H1 (cell line): Measurements from ENCODE around the gene AURKAIP1. TPM values are rescaled to one million over a fixed set of nuclear protein-coding genes. Genes with fewer than 3 reads are reported as not detected.

Source experiments
- CTCF ChIA-PET: fragments of 300-600 bp; sonication (Branson Sonifier 250); formaldehyde crosslinking; loops from one replicate; lab custom pipeline; 2021; ENCODE audit not compliant: partially characterized antibody; lab: Charles Lee
- POLR2A ChIA-PET: fragments of 300-600 bp; sonication (Branson Sonifier 250); formaldehyde crosslinking; loops from one replicate; lab custom pipeline; 2021; ENCODE audit warnings: inconsistent platforms; ENCODE audit not compliant: partially characterized antibody; lab: Charles Lee
- DNase-seq, 2 experiments: peaks; one replicate each; pipeline versions ENCODE4 v3.0.0 to v3.0.0-alpha.2; 2010 to 2022; ENCODE audit warnings: low spot score in 2 of 2, low read depth in 1 of 2, mixed read lengths in 1 of 2
- FAIRE-seq: peaks from 2 replicates; lab custom pipeline; 2011; peaks lifted over from hg19 to GRCh38; lab: Jason Lieb, UNC
- H2AFZ ChIP-seq: 2 replicates; pipeline ENCODE4 v1.8.1; 2012; ENCODE audit warnings: low read length, inconsistent platforms
- H2AK5ac ChIP-seq: 2 replicates; pipeline ENCODE4 v1.6.1; 2013; ENCODE audit warnings: low read depth, low read length
- H2BK120ac ChIP-seq: replicated peaks from 2 replicates; pipeline ENCODE3; 2013; ENCODE audit warnings: low read depth, low read length, inconsistent platforms
- H2BK12ac ChIP-seq: 2 replicates; pipeline ENCODE4 v1.6.1; 2013; ENCODE audit warnings: low read depth, low read length
- H2BK15ac ChIP-seq: 2 replicates; pipeline ENCODE4 v1.6.1; 2013; ENCODE audit warnings: low read length
- H2BK20ac ChIP-seq: 2 replicates; pipeline ENCODE4 v1.6.1; 2013; ENCODE audit warnings: low read length
- H2BK5ac ChIP-seq: 2 replicates; pipeline ENCODE4 v1.6.1; 2013; ENCODE audit warnings: low read depth, low read length
- H3K14ac ChIP-seq: 2 replicates; pipeline ENCODE4 v1.6.1; 2013; ENCODE audit warnings: inconsistent platforms; ENCODE audit not compliant: insufficient read length
- H3K18ac ChIP-seq: 2 replicates; pipeline ENCODE4 v1.6.1; 2013; ENCODE audit warnings: low read length; ENCODE audit errors: extremely low read depth
- H3K23ac ChIP-seq: 2 replicates; pipeline ENCODE4 v1.6.1; 2013; ENCODE audit warnings: inconsistent platforms; ENCODE audit not compliant: insufficient read length
- H3K23me2 ChIP-seq: 2 replicates; pipeline ENCODE4 v1.6.1; 2013; ENCODE audit warnings: low read depth, low read length
- H3K27ac ChIP-seq: 2 replicates; pipeline ENCODE4 v1.6.1; 2011; ENCODE audit warnings: low read depth, low read length, inconsistent platforms
- H3K27me3 ChIP-seq, 4 experiments: replicated peaks in 1 of 4; 1 replicate in 1 of 4; 2 replicates in 3 of 4; pipeline versions ENCODE4 v1.6.1 to v1.8.1; 2011 to 2013; ENCODE audit warnings: low read length in 3 of 4, mild to moderate bottlenecking in 3 of 4, inconsistent platforms in 2 of 4, mixed read lengths in 2 of 4, moderate library complexity in 1 of 4; ENCODE audit not compliant: control insufficient read depth in 3 of 4, insufficient read depth in 3 of 4; ENCODE audit errors: extremely low read depth in 1 of 4
- H3K36me3 ChIP-seq, 4 experiments: 2 replicates each; pipeline versions ENCODE4 v1.6.1 to v1.8.1; 2011 to 2013; ENCODE audit warnings: mild to moderate bottlenecking in 4 of 4, low read length in 3 of 4, moderate library complexity in 2 of 4, control low read depth in 1 of 4, inconsistent platforms in 1 of 4; ENCODE audit not compliant: insufficient read depth in 4 of 4, control insufficient read depth in 2 of 4
- H3K4ac ChIP-seq: replicated peaks from 2 replicates; pipeline ENCODE3; 2013; ENCODE audit warnings: low read length, low read depth, mixed read lengths, inconsistent platforms; ENCODE audit not compliant: insufficient read length
- H3K4me1 ChIP-seq, 4 experiments: replicated peaks in 1 of 4; 1 replicate in 1 of 4; 2 replicates in 3 of 4; pipeline versions ENCODE4 v1.6.1 to v1.8.1; 2011 to 2013; ENCODE audit warnings: low read length in 3 of 4, inconsistent platforms in 2 of 4, mixed read lengths in 1 of 4; ENCODE audit not compliant: insufficient read depth in 4 of 4, control insufficient read depth in 3 of 4
- H3K4me2 ChIP-seq, 2 experiments: 2 replicates each; pipeline versions ENCODE4 v1.6.1 to v1.8.1; 2011 to 2013; ENCODE audit warnings: low read depth in 2 of 2, low read length in 2 of 2, control low read depth in 1 of 2, inconsistent platforms in 1 of 2, mild to moderate bottlenecking in 1 of 2; ENCODE audit not compliant: insufficient read depth in 1 of 2
- H3K4me3 ChIP-seq, 4 experiments: fragments of 200-600, 300-600 bp in 1 of 4; sonication (generic), shearing (Covaris generic), sonication (Bioruptor Twin) in 1 of 4; 2 replicates each; pipeline versions ENCODE4 v1.5.1 to v1.8.1; 2011 to 2016; ENCODE audit warnings: low read length in 4 of 4, low read depth in 3 of 4, control low read depth in 2 of 4, inconsistent platforms in 2 of 4, mild to moderate bottlenecking in 2 of 4, mixed read lengths in 1 of 4, moderate library complexity in 1 of 4; ENCODE audit not compliant: insufficient read depth in 2 of 4; ENCODE audit errors: extremely low read depth in 1 of 4
- H3K56ac ChIP-seq: replicated peaks from 2 replicates; pipeline ENCODE3; 2013; ENCODE audit warnings: low read depth, mild to moderate bottlenecking, mixed read lengths, low read length, inconsistent platforms; ENCODE audit not compliant: insufficient read length
- H3K79me1 ChIP-seq: 2 replicates; pipeline ENCODE4 v1.6.1; 2013; ENCODE audit warnings: low read depth, low read length, control low read depth
- H3K79me2 ChIP-seq, 2 experiments: 2 replicates each; pipeline versions ENCODE4 v1.6.1 to v1.8.1; 2012 to 2013; ENCODE audit warnings: low read length in 2 of 2, mild to moderate bottlenecking in 2 of 2, inconsistent platforms in 1 of 2; ENCODE audit not compliant: insufficient read depth in 2 of 2, control insufficient read depth in 1 of 2
- H3K9ac ChIP-seq, 4 experiments: replicated peaks in 1 of 4; 1 replicate in 1 of 4; 2 replicates in 3 of 4; pipeline versions ENCODE4 v1.6.1 to v1.8.1; 2011 to 2013; ENCODE audit warnings: low read depth in 3 of 4, low read length in 3 of 4, control low read depth in 2 of 4, mild to moderate bottlenecking in 2 of 4, moderate library complexity in 2 of 4, inconsistent platforms in 1 of 4; ENCODE audit errors: extremely low read depth in 1 of 4
- H3K9me3 ChIP-seq, 2 experiments: 2 replicates each; pipeline versions ENCODE4 v1.6.1 to v1.8.1; 2012 to 2013; ENCODE audit warnings: mild to moderate bottlenecking in 2 of 2, moderate library complexity in 2 of 2, control low read depth in 1 of 2, inconsistent platforms in 1 of 2, low read depth in 1 of 2, low read length in 1 of 2, mixed read lengths in 1 of 2; ENCODE audit not compliant: insufficient read depth in 2 of 2
- H4K20me1 ChIP-seq, 2 experiments: replicated peaks in 1 of 2; 2 replicates each; pipeline versions ENCODE3 to v1.8.1; 2011 to 2013; ENCODE audit warnings: inconsistent platforms in 2 of 2, low read length in 2 of 2, mild to moderate bottlenecking in 1 of 2; ENCODE audit not compliant: insufficient read depth in 2 of 2, control insufficient read depth in 1 of 2
- H4K5ac ChIP-seq: 2 replicates; pipeline ENCODE4 v1.6.1; 2013; ENCODE audit warnings: low read length, low read depth, mixed read lengths, inconsistent platforms; ENCODE audit not compliant: insufficient read length
- H4K8ac ChIP-seq: 2 replicates; pipeline ENCODE4 v1.8.0; 2013; ENCODE audit warnings: mild to moderate bottlenecking, moderate library complexity, low read length, inconsistent platforms; ENCODE audit not compliant: insufficient read depth; ENCODE audit errors: extremely low read depth
- H4K91ac ChIP-seq: replicated peaks from 2 replicates; pipeline ENCODE3; 2013; ENCODE audit warnings: low read length, mixed read lengths, inconsistent platforms; ENCODE audit not compliant: insufficient read length
- ASH2L ChIP-seq: fragments of 200-600, 300-600 bp; sonication (generic); IDR thresholded peaks from one replicate; pipeline ENCODE4 v1.7.1; 2017; ENCODE audit warnings: low read length
- CBX8 ChIP-seq: fragments of 300-800, 300-1000 bp; sonication (generic); IDR thresholded peaks from 2 replicates; pipeline ENCODE4 v1.7.1; 2016; ENCODE audit warnings: low read depth, low read length, borderline replicate concordance
- CHD2 ChIP-seq: IDR thresholded peaks from 2 replicates; pipeline ENCODE4 v1.6.1; 2012; ENCODE audit warnings: low read length, improper control_type of control experiment
- GABPA ChIP-seq: IDR thresholded peaks from 2 replicates; pipeline ENCODE4 v1.6.1; 2011; ENCODE audit warnings: mild to moderate bottlenecking, low read length, moderate library complexity, borderline replicate concordance; ENCODE audit not compliant: insufficient read depth
- JUND ChIP-seq: IDR thresholded peaks from 2 replicates; pipeline ENCODE4 v1.6.1; 2011; ENCODE audit warnings: mild to moderate bottlenecking, improper control_type of control experiment, low read length
- KDM1A ChIP-seq: fragments of 200-600, 300-600 bp; sonication (generic); IDR thresholded peaks from 2 replicates; pipeline ENCODE4 v1.7.1; 2016; ENCODE audit warnings: mild to moderate bottlenecking, low read length, borderline replicate concordance
- PHF8 ChIP-seq: fragments of 200-600 bp; sonication (generic); conservative IDR thresholded peaks from 2 replicates; pipeline ENCODE4 v1.7.1; 2012; ENCODE audit warnings: low read depth, mild to moderate bottlenecking, inconsistent platforms, low read length, moderate library complexity
- POLR2AphosphoS5 ChIP-seq: IDR thresholded peaks from 2 replicates; pipeline ENCODE4 v1.6.1; 2011; ENCODE audit warnings: low read depth, low read length
- SP1 ChIP-seq: IDR thresholded peaks from 2 replicates; pipeline ENCODE4 v1.6.1; 2011; ENCODE audit warnings: low read depth, low read length
- WGBS, 2 experiments: shearing (Covaris generic) in 1 of 2; methylation state at CpG; one replicate each; pipeline versions ENCODE4 v1.1.6 to v1.1.7; 2013 to 2015; ENCODE audit warnings: low lambda C conversion rate in 2 of 2, mixed read lengths in 2 of 2, inconsistent platforms in 1 of 2, low coverage in 1 of 2, missing lambda C conversion rate in 1 of 2; ENCODE audit not compliant: insufficient replicate concordance in 2 of 2, insufficient coverage in 1 of 2, insufficient read length in 1 of 2; ENCODE audit errors: extremely low coverage in 1 of 2, missing lambda C conversion rate in 1 of 2; 5-methylcytosine and 5-hydroxymethylcytosine counted together
- polyA plus RNA-seq, 7 experiments: library from polyadenylated mRNA; depleted of rRNA in 3 of 7; stranded (reverse) in 5 of 7; unstranded in 2 of 7; fragments of >200 nt in 5 of 7; fragments of 200-250 nt in 2 of 7; gene quantifications; 1 replicate in 5 of 7; 2 replicates in 1 of 7; 4 replicates in 1 of 7; pipeline versions ENCODE4 v1.2.1 to v1.2.3, GENCODE V29; 2011 to 2013; ENCODE audit warnings: missing spikeins in 2 of 7, mixed read lengths in 2 of 7
- total RNA-seq: library from RNA; stranded (reverse); fragmentation: NEBNext Ultra II Directional; extraction: Animal tissue kit (Norgen Biotek cat#: 25700); gene quantifications from 2 replicates; pipeline ENCODE4 v1.2.1, GENCODE V29; 2021
- TF ChIP-seq, protein P1 (sequence below): IDR thresholded peaks from 2 replicates; pipeline ENCODE4 v1.6.1; 2012; ENCODE audit warnings: inconsistent platforms
- TF ChIP-seq, protein P2 (sequence below): IDR thresholded peaks from 2 replicates; pipeline ENCODE4 v1.6.1; 2012; ENCODE audit warnings: inconsistent platforms

The AURKAIP1 gene
- total and polyA plus RNA-seq, 2 of the 8 experiments (the other 6 are each of a cell fraction or from before 2014, with no cell fraction given) = 87.8 to 194 TPM

DNA sequence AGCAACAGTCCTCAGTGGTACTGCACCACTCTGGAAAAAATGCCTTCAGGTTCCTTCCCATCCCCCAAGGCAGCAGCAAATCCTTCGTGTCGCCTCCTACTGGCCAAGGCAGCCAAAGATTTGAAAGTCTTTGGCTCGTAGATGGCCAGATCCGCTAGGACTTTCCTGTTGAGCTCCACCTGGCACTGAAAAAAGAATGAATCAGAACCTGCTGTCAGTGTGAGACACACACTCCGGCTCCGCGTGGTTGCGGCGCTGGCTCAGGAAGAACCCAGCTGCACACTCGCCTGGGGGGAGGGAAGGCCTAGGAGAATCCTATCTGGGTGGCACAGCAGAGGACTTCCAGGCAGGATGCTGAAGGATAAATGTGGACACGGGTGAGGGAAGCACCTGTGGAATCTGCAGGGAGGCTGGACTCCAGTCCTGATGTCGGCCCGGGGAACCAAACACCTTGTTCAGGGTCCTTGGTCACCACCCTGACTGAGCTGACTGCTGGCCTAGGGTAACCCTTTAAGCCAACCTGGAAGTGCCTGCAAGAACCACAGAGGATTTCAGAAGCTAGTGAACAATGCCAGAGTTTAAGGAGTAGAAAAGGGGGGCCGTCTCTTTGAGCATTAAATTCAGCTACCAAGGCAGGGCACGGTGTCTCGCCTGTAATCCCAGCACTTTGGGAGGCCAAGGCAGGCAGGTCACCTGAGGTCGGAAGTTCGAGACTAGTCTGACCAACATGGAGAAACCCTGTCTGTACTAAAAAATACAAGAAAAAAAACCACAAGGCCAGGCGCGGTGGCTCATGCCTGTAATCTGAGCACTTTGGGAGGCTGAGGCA is 27.3 kb upstream of the AURKAIP1 start:
- Histone ChIP-seq H3K27me3 (no peaks in the 10 kb centered on the region), H2BK120ac (no peak overlapping the region), H3K79me1 (peaks cover 22% of the 10 kb centered on the region), H4K8ac (peak overlapping the region; percentile 68; the same call in 1 of the 2 replicates), H3K4ac (no peak overlapping the region), H4K20me1 (peaks cover 11 to 26% of the 10 kb centered on the region in 2 experiments), H3K4me3 (no peak overlapping the region), H3K23me2 (peaks cover 22% of the 10 kb centered on the region), H2AFZ (no peak overlapping the region), H2BK20ac (no peak overlapping the region), H3K56ac (no peak overlapping the region), H2AK5ac (no peak overlapping the region), H2BK15ac (no peak overlapping the region), H3K18ac (no peak overlapping the region), H3K14ac (no peak overlapping the region), H3K9ac (no peak overlapping the region), H2BK5ac (no peak overlapping the region), H4K91ac (no peak overlapping the region), H3K79me2 (peaks cover 9 to 54% of the 10 kb centered on the region in 2 experiments; a peak in 3 of 4 replicates), H3K36me3 (peaks cover 25 to 60% (median 39%) of the 10 kb centered on the region in 4 experiments), H2BK12ac (no peak overlapping the region), H4K5ac (no peak overlapping the region), H3K27ac (peak overlapping the region; percentile 6; the same call in 1 of the 2 replicates), H3K4me2 (no peak overlapping the region), H3K23ac (no peak overlapping the region), H3K9me3 (no peaks in the 10 kb centered on the region), H3K4me1 (peaks cover 0 to 23% (median 14%) of the 10 kb centered on the region in 4 experiments; a peak in 6 of 7 replicates)
- CTCF ChIA-PET = interaction anchor here (0.8 to 3.6 kb wide), 27 partner anchors 8 to 371 kb away, joined by 3 to 32 read pairs (median 5); partner anchors contain the start of genes ATAD3C, AURKAIP1 and VWA1
- POLR2A ChIA-PET = interaction anchor here (0.6 to 27.7 kb wide), 22 partner anchors 9 to 164 kb away, joined by 3 to 719 read pairs (median 4); partner anchors contain the start of genes ANKRD65, AURKAIP1, CCNL2 and VWA1
- 88% methylated on average over 20 of the region's 20 CpGs; no CpG with 5 or more reads in 1 of the 2 experiments for WGBS, 2 experiments
- FAIRE-seq = no peak
- peak in 1 of 2 experiments; percentile 77 for DNase-seq
- TF ChIP-seq, protein P1, sequence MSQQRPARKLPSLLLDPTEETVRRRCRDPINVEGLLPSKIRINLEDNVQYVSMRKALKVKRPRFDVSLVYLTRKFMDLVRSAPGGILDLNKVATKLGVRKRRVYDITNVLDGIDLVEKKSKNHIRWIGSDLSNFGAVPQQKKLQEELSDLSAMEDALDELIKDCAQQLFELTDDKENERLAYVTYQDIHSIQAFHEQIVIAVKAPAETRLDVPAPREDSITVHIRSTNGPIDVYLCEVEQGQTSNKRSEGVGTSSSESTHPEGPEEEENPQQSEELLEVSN = no peak
- TF ChIP-seq GABPA (peak; percentile 57; the same call in 1 of the 2 replicates), POLR2AphosphoS5 (no peak), SP1 (0 out of 2 replicates have a peak, but pooled peaks have one; percentile 30), KDM1A (no peak), ASH2L (no peak), CBX8 (no peak), PHF8 (no peak), JUND (no peak), CHD2 (peak; percentile 74)
- TF ChIP-seq, protein P2, sequence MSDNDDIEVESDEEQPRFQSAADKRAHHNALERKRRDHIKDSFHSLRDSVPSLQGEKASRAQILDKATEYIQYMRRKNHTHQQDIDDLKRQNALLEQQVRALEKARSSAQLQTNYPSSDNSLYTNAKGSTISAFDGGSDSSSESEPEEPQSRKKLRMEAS = 0 out of 2 replicates have a peak, but pooled peaks have one; percentile 20
